Adrenal gland (tissue), 12 donors: ENCODE results near the gene PKNOX2. TPM values are rescaled to one million over a fixed set of nuclear protein-coding genes. Genes with fewer than 3 reads are reported as not detected.

Experiments used
- DNase-seq, 7 donors: peaks; one replicate each; pipeline ENCODE4 v3.0.0-alpha.2; 2019 to 2020
- H3K27ac ChIP-seq, 5 donors: fragments of 200-600 bp; sonication (generic) in 4 of 5; 1 replicate in 3 of 5; 2 replicates in 2 of 5; pipeline versions ENCODE4 v1.5.1 to v1.8.0; 2016 to 2020; ENCODE audit warnings: mild to moderate bottlenecking in 1 of 5
- H3K27me3 ChIP-seq: fragments of 200-600 bp; 2 replicates; pipeline ENCODE4 v1.8.0; 2021
- H3K36me3 ChIP-seq, 2 donors: fragments of 200-600 bp; replicated peaks in 1 of 2; 1 replicate in 1 of 2; 2 replicates in 1 of 2; pipeline versions ENCODE4 v1.5.1 to v1.8.0; 2018 to 2022
- H3K4me1 ChIP-seq, 2 donors: fragments of 200-600 bp; replicated peaks in 1 of 2; 1 replicate in 1 of 2; 2 replicates in 1 of 2; pipeline versions ENCODE4 v1.5.1 to v1.8.0; 2018 to 2021
- H3K4me3 ChIP-seq, 4 donors: fragments of 200-600 bp; sonication (generic) in 3 of 4; one replicate each; pipeline ENCODE4 v1.5.1; 2016 to 2018
- H3K9me3 ChIP-seq, 3 donors: fragments of 200-600 bp; sonication (generic) in 1 of 3; replicated peaks in 1 of 3; 1 replicate in 2 of 3; 2 replicates in 1 of 3; pipeline versions ENCODE4 v1.5.1 to v1.8.0; 2016 to 2021
- POLR2A ChIP-seq, 2 donors: fragments of 450-650 bp; IDR thresholded peaks; one replicate each; pipeline ENCODE4 v1.6.1; 2017; ENCODE audit warnings: antibody characterized with exemption in 2 of 2, mild to moderate bottlenecking in 2 of 2, moderate library complexity in 1 of 2
- WGBS, 4 donors: extraction: QIAGEN DNeasy Blood & Tissue Kit in 2 of 4; methylation state at CpG; one replicate each; pipeline versions ENCODE4 v1.1.5 to v1.1.7; 2013 to 2017; 5-methylcytosine and 5-hydroxymethylcytosine counted together
- intact Hi-C, 2 donors: fragments of 100-400 bp; cut with DNase I; formaldehyde crosslinking; loops; one replicate each; pipeline versions ENCODE4 v1.14.1 to v1.15.0; 2022 to 2023
- polyA plus RNA-seq, 3 donors: library from polyadenylated mRNA; stranded (reverse); fragments of 200-250 nt in 2 of 3; fragments of 350-450 nt in 1 of 3; fragmentation: Illumina TruSeq in 1 of 3; extraction: RNeasy Lipid Tissue Mini Kit (QIAGEN cat#74804) in 1 of 3; gene quantifications; one replicate each; pipeline ENCODE4 v1.2.3, GENCODE V29; 2013 to 2014
- total RNA-seq, 9 donors: library from RNA; depleted of rRNA in 4 of 9; stranded (reverse); fragments of >200 nt in 4 of 9; fragments of 120-200 nt in 1 of 9; fragmentation: NEBNext Ultra II Directional in 1 of 9; extraction: Animal tissue kit (Norgen Biotek cat#: 25700) in 1 of 9; gene quantifications; one replicate each; pipeline versions ENCODE4 v1.1.0 to v1.2.4, GENCODE V29; 2013 to 2023
- TF ChIP-seq, protein P1 (sequence below), 6 experiments: fragments of 450-650 bp in 4 of 6; fragments of 200-600 bp in 2 of 6; sonication (generic) in 1 of 6; IDR thresholded peaks; 1 replicate in 5 of 6; 2 replicates in 1 of 6; pipeline versions ENCODE4 v1.5.1 to v1.8.0; 2016 to 2021; ENCODE audit warnings: antibody characterized with exemption in 6 of 6, mild to moderate bottlenecking in 2 of 6, moderate library complexity in 1 of 6
- donor health status: healthy with polysubstance abuse.
- donor health status: Bipolar disorder and iron deficiency.
- donor health status: DM: yes; HTN: yes; CAD: no.
- donor health status: DM: no; HTN: no; CAD: no.
- donor health status: DM: no; HTN: no; CAD: no.
- donor health status: DM: yes; HTN: yes; CAD: no.

PKNOX2 gene
- total and polyA plus RNA-seq, 12 donors = 1.2 to 34.7 (median 3.1) TPM

DNA sequence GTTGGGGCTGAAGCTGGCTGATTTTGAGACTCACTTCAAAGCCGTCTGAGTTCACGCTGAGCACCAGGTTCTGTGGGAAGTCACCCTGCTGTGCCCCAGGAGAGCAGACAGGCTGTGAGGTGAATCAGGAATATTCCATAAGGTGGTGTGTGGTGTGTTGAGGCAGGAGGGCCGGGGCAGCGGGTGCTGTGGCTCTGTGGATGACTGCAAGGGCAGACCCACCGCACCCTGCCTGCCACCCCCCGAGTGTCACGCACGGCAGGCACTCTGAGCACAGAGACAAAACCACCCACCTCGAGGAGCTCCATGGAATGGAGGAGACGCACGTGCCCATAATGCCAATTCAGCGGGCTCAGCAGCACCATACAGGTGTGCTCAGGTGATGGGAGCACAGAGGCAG lies 147.8 kb downstream of the PKNOX2 start:
- Histone ChIP-seq H3K36me3 (no peaks in the 10 kb centered on the region), H3K4me1 (peaks cover 0 to 5% of the 10 kb centered on the region in 2 donors), H3K27ac (no peak overlapping the region), H3K9me3 (no peaks in the 10 kb centered on the region), H3K27me3 (no peaks in the 10 kb centered on the region), H3K4me3 (no peak overlapping the region)
- no peak for TF ChIP-seq POLR2A (IDR thresholded peaks at IDR 0.05)
- TF ChIP-seq, protein P1, sequence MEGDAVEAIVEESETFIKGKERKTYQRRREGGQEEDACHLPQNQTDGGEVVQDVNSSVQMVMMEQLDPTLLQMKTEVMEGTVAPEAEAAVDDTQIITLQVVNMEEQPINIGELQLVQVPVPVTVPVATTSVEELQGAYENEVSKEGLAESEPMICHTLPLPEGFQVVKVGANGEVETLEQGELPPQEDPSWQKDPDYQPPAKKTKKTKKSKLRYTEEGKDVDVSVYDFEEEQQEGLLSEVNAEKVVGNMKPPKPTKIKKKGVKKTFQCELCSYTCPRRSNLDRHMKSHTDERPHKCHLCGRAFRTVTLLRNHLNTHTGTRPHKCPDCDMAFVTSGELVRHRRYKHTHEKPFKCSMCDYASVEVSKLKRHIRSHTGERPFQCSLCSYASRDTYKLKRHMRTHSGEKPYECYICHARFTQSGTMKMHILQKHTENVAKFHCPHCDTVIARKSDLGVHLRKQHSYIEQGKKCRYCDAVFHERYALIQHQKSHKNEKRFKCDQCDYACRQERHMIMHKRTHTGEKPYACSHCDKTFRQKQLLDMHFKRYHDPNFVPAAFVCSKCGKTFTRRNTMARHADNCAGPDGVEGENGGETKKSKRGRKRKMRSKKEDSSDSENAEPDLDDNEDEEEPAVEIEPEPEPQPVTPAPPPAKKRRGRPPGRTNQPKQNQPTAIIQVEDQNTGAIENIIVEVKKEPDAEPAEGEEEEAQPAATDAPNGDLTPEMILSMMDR (IDR thresholded peaks at IDR 0.05) = no peak
- 82 to 96% (median 90%) methylated on average over 6 to 12 of the region's 12 CpGs for WGBS, 4 donors
- intact Hi-C loops = no loop called here
- DNase-seq = no peak

DNA sequence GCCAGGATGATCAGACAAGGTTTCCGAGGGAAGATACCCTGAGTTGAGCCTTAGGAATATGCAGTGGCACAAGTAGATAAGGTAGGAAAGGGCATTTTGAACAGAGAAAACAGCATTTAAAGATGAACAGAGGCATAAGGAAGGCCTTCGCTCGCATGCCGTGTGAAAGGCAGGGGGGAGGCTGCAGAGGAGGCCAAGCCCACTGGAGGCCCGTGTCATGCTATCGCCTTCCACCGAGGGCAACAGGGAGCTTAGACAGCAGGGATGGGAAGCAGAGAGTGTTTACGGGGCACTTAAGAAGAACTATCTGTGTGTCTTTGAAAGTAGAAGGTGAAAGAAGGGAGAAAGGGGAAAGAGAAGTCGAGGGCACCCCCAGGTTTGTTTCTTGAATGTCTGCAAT lies 148.3 kb downstream of the PKNOX2 start:
- peaks cover 0 to 5% of the 10 kb centered on the region in 2 donors for H3K4me1 ChIP-seq
- TF ChIP-seq, protein P1 (IDR thresholded peaks at IDR 0.05) = no peak
- TF ChIP-seq POLR2A (IDR thresholded peaks at IDR 0.05) = no peak
- no peaks in the 10 kb centered on the region for H3K36me3 ChIP-seq
- 77 to 88% (median 85%) methylated on average over 9 of the region's 9 CpGs for WGBS, 4 donors
- no peaks in the 10 kb centered on the region for H3K27me3 ChIP-seq
- H3K27ac ChIP-seq = no peak overlapping the region
- no peak for DNase-seq
- intact Hi-C loops = no loop called here
- no peaks in the 10 kb centered on the region for H3K9me3 ChIP-seq
- H3K4me3 ChIP-seq = no peak overlapping the region

GRCh38 chr11:125313271-125314219 lies 149.0 kb downstream of the PKNOX2 start:
- no peak overlapping the region for H3K27ac ChIP-seq
- DNase-seq = peak in 4 of 7 donors; percentile 19 to 57 (median 40)
- H3K9me3 ChIP-seq = no peaks in the 10 kb centered on the region
- WGBS, 4 donors = 68 to 79% (median 74%) methylated on average over 7 to 9 of the region's 9 CpGs
- no peak overlapping the region for H3K4me3 ChIP-seq
- no peaks in the 10 kb centered on the region for H3K27me3 ChIP-seq
- peaks cover 0 to 5% of the 10 kb centered on the region in 2 donors for H3K4me1 ChIP-seq
- TF ChIP-seq POLR2A (IDR thresholded peaks at IDR 0.05) = no peak
- TF ChIP-seq, protein P1 (IDR thresholded peaks at IDR 0.05) = no peak
- intact Hi-C loops = no loop called here
- no peaks in the 10 kb centered on the region for H3K36me3 ChIP-seq

GRCh38 chr11:125314276-125315078 lies 149.9 kb downstream of the PKNOX2 start:
- Histone ChIP-seq H3K36me3 (no peaks in the 10 kb centered on the region), H3K27ac (no peak overlapping the region), H3K27me3 (no peaks in the 10 kb centered on the region), H3K4me1 (peaks cover 0 to 5% of the 10 kb centered on the region in 2 donors), H3K9me3 (no peaks in the 10 kb centered on the region), H3K4me3 (no peak overlapping the region)
- no peak for TF ChIP-seq POLR2A (IDR thresholded peaks at IDR 0.05)
- TF ChIP-seq, protein P1 (IDR thresholded peaks at IDR 0.05) = no peak
- intact Hi-C loops = no loop called here
- no peak for DNase-seq
- WGBS, 4 donors = 76 to 82% (median 79%) methylated on average over 9 to 17 of the region's 17 CpGs
